Measurements from ENCODE around the gene WDR62.

Gene WDR62

GRCh38 chr19:36103040-36103626 is 48.4 kb downstream of the WDR62 start:
- Histone ChIP-seq H3K4me1 (ENCODE audit: low read length) (no peaks in the 10 kb centered on the region), H4K20me1 (ENCODE audit: insufficient read depth, low read length) (no peaks in the 10 kb centered on the region), H3K36me3 (replicated peaks; ENCODE audit: low read depth, low read length) (peaks cover 53% of the 10 kb centered on the region), H2AFZ (ENCODE audit: low read depth, low read length) (no peak overlapping the region), H3K27ac (ENCODE audit: low read length) (no peak overlapping the region), H3K27me3 (ENCODE audit: low read depth, low read length) (no peaks in the 10 kb centered on the region), H3K9ac (ENCODE audit: low read length) (no peak overlapping the region), H3K9me3 (ENCODE audit: insufficient read depth, low read length) (no peaks in the 10 kb centered on the region), H3K79me2 (ENCODE audit: low read length) (no peaks in the 10 kb centered on the region), H3K4me3 (ENCODE audit: low read length) (no peak overlapping the region), H3K4me2 (ENCODE audit: low read length) (no peak overlapping the region)
- TF ChIP-seq CTCF (IDR thresholded peaks at IDR 0.05; ENCODE audit: low read depth, low read length) = no peak
- no peak for TF ChIP-seq EZH2phosphoT487 (IDR thresholded peaks at IDR 0.05; ENCODE audit: low read depth)

GRCh38 chr19:36103842-36104552 is 49.3 kb downstream of the WDR62 start:
- Histone ChIP-seq H3K27ac (ENCODE audit: low read length) (no peak overlapping the region), H3K27me3 (ENCODE audit: low read depth, low read length) (no peaks in the 10 kb centered on the region), H3K4me2 (ENCODE audit: low read length) (no peak overlapping the region), H3K4me3 (ENCODE audit: low read length) (no peak overlapping the region), H4K20me1 (ENCODE audit: insufficient read depth, low read length) (no peaks in the 10 kb centered on the region), H3K9me3 (ENCODE audit: insufficient read depth, low read length) (no peaks in the 10 kb centered on the region), H2AFZ (ENCODE audit: low read depth, low read length) (no peak overlapping the region), H3K36me3 (replicated peaks; ENCODE audit: low read depth, low read length) (peaks cover 58% of the 10 kb centered on the region), H3K4me1 (ENCODE audit: low read length) (no peaks in the 10 kb centered on the region), H3K9ac (ENCODE audit: low read length) (no peak overlapping the region), H3K79me2 (ENCODE audit: low read length) (no peaks in the 10 kb centered on the region)
- no peak for TF ChIP-seq EZH2phosphoT487 (IDR thresholded peaks at IDR 0.05; ENCODE audit: low read depth)
- TF ChIP-seq CTCF (IDR thresholded peaks at IDR 0.05; ENCODE audit: low read depth, low read length) = no peak

- Histone ChIP-seq H3K9ac (ENCODE audit: low read length) (no peak overlapping the region), H3K4me3 (ENCODE audit: low read length) (no peak overlapping the region), H3K79me2 (ENCODE audit: low read length) (no peaks in the 10 kb centered on the region), H3K36me3 (replicated peaks; ENCODE audit: low read depth, low read length) (peaks cover 60% of the 10 kb centered on the region), H3K4me1 (ENCODE audit: low read length) (peaks cover 4% of the 10 kb centered on the region; the same call in 1 of the 2 replicates), H3K27ac (ENCODE audit: low read length) (no peak overlapping the region), H3K27me3 (ENCODE audit: low read depth, low read length) (no peaks in the 10 kb centered on the region), H4K20me1 (ENCODE audit: insufficient read depth, low read length) (no peaks in the 10 kb centered on the region), H2AFZ (ENCODE audit: low read depth, low read length) (no peak overlapping the region), H3K4me2 (ENCODE audit: low read length) (no peak overlapping the region), H3K9me3 (ENCODE audit: insufficient read depth, low read length) (no peaks in the 10 kb centered on the region)
- no peak for TF ChIP-seq EZH2phosphoT487 (IDR thresholded peaks at IDR 0.05; ENCODE audit: low read depth)
- TF ChIP-seq CTCF (IDR thresholded peaks at IDR 0.05; ENCODE audit: low read depth, low read length) = no peak
These were observed 51.7 kb downstream of the WDR62 start for GRCh38 chr19:36106441-36106840.

- H3K4me1 ChIP-seq (ENCODE audit: low read length) = peaks cover 4% of the 10 kb centered on the region; the same call in 1 of the 2 replicates
- H3K79me2 ChIP-seq (ENCODE audit: low read length) = no peaks in the 10 kb centered on the region
- no peaks in the 10 kb centered on the region for H3K27me3 ChIP-seq (ENCODE audit: low read depth, low read length)
- H3K9me3 ChIP-seq (ENCODE audit: insufficient read depth, low read length) = no peaks in the 10 kb centered on the region
- no peak for TF ChIP-seq CTCF (IDR thresholded peaks at IDR 0.05; ENCODE audit: low read depth, low read length)
- TF ChIP-seq EZH2phosphoT487 (IDR thresholded peaks at IDR 0.05; ENCODE audit: low read depth) = no peak
- peaks cover 63% of the 10 kb centered on the region for H3K36me3 ChIP-seq (replicated peaks; ENCODE audit: low read depth, low read length)
- no peaks in the 10 kb centered on the region for H4K20me1 ChIP-seq (ENCODE audit: insufficient read depth, low read length)
- H2AFZ ChIP-seq (ENCODE audit: low read depth, low read length) = no peak overlapping the region
- no peak overlapping the region for H3K4me3 ChIP-seq (ENCODE audit: low read length)
- H3K27ac ChIP-seq (ENCODE audit: low read length) = no peak overlapping the region
- H3K4me2 ChIP-seq (ENCODE audit: low read length) = no peak overlapping the region
- no peak overlapping the region for H3K9ac ChIP-seq (ENCODE audit: low read length)
These were observed 52.3 kb downstream of the WDR62 start for GRCh38 chr19:36106991-36107390.
